Activated T-helper 1 cell treated with anti-CD3 and anti-CD28 coated beads, Interleukin-12 subunit alpha, Interleukin-12 subunit beta, Interleukin-2, Interleukin-4 antibody, amounts not matched to agents 30 ng/mL and 10 ng/mL and 1 ng/mL, durations not matched to agents 14 hours and 24 hours and 36 hours (primary cell): ENCODE measurements around the gene LTBP3. TPM values are rescaled to one million over a fixed set of nuclear protein-coding genes. Genes with fewer than 3 reads are reported as not detected.
A peak's percentile ranks its signal among the peaks of the same experiment; 100 is the strongest.
"Not testable (repeated sequence)": the region's sequence is repeated elsewhere in the genome, so short reads cannot be mapped to it uniquely, and the experiment has no call there.

Source experiments
- DNase-seq: peaks from one replicate; pipeline ENCODE4 v3.0.0; 2021; ENCODE audit warnings: low spot score
- H3K27ac Mint-ChIP-seq: one replicate; pipeline ENCODE4 v1.8.0; 2021; ENCODE audit warnings: mild to moderate bottlenecking, mixed read lengths
- H3K27me3 Mint-ChIP-seq: one replicate; pipeline ENCODE4 v1.8.0; 2022; ENCODE audit warnings: mild to moderate bottlenecking, moderate library complexity, mixed read lengths; ENCODE audit not compliant: insufficient read depth
- H3K36me3 Mint-ChIP-seq: one replicate; pipeline ENCODE4 v1.8.0; 2021; ENCODE audit warnings: low read depth, mixed read lengths
- H3K4me1 Mint-ChIP-seq: one replicate; pipeline ENCODE4 v1.8.0; 2021; ENCODE audit warnings: low read depth, mixed read lengths
- H3K4me3 Mint-ChIP-seq: one replicate; pipeline ENCODE4 v1.8.0; 2021; ENCODE audit warnings: mild to moderate bottlenecking, moderate library complexity, mixed read lengths
- H3K9me3 Mint-ChIP-seq: one replicate; pipeline ENCODE4 v1.8.0; 2021; ENCODE audit warnings: mixed read lengths
- intact Hi-C: fragments of 100-400 bp; cut with micrococcal nuclease; formaldehyde crosslinking; loops from one replicate; pipeline ENCODE4 v1.15.1; 2024
- total RNA-seq: library from RNA; stranded (reverse); gene quantifications from 2 replicates; pipeline ENCODE4 v1.2.3, GENCODE V29; 2022

LTBP3 gene
- total RNA-seq, 1 donor from 2014 or later, result 97.9 TPM

- H3K4me3 Mint-ChIP-seq, H3K27ac Mint-ChIP-seq, DNase-seq, H3K9me3 Mint-ChIP-seq, H3K27me3 Mint-ChIP-seq, H3K36me3 Mint-ChIP-seq: not testable (repeated sequence)
- H3K4me1 Mint-ChIP-seq, result peaks cover 22% of the 10 kb centered on the region
- intact Hi-C loops, result loop anchor here (10.0 kb wide), 1 partner anchor 288 kb away; no protein-coding TSS in a partner anchor
These were observed 45.8 kb downstream of the LTBP3 start for GRCh38 chr11:65512311-65512710.

- Mint-ChIP-seq H3K4me3 (no peak overlapping the region), H3K27ac (peak overlapping the region; percentile 72), H3K27me3 (no peaks in the 10 kb centered on the region), H3K4me1 (peaks cover 56% of the 10 kb centered on the region), H3K9me3 (no peaks in the 10 kb centered on the region), H3K36me3 (peaks cover 30% of the 10 kb centered on the region)
- intact Hi-C loops, result loop anchor here (5.0 kb wide), 1 partner anchor 245 kb away; the partner anchor contains the start of gene POLA2
- DNase-seq, result peak; percentile 31
These were observed 51.2 kb downstream of the LTBP3 start for GRCh38 chr11:65506772-65507505.

- intact Hi-C loops, result loop anchor here (5.0 kb wide), 1 partner anchor 244 kb away; the partner anchor contains the start of gene POLA2
- H3K4me1 Mint-ChIP-seq, result peaks cover 56% of the 10 kb centered on the region
- no peaks in the 10 kb centered on the region for H3K9me3 Mint-ChIP-seq
- peaks cover 30% of the 10 kb centered on the region for H3K36me3 Mint-ChIP-seq
- peak overlapping the region; percentile 72 for H3K27ac Mint-ChIP-seq
- no peak for DNase-seq
- no peaks in the 10 kb centered on the region for H3K27me3 Mint-ChIP-seq
- H3K4me3 Mint-ChIP-seq, result no peak overlapping the region
These were observed 51.8 kb downstream of the LTBP3 start for GRCh38 chr11:65506290-65506771.

- no peak for DNase-seq
- Mint-ChIP-seq H3K36me3 (peaks cover 30% of the 10 kb centered on the region), H3K4me3 (no peak overlapping the region), H3K27me3 (no peaks in the 10 kb centered on the region), H3K27ac (peak overlapping the region; percentile 72), H3K4me1 (peaks cover 53% of the 10 kb centered on the region), H3K9me3 (no peaks in the 10 kb centered on the region)
- intact Hi-C loops, result loop anchor here (5.0 kb wide), 1 partner anchor 243 kb away; the partner anchor contains the start of gene POLA2
These were observed 52.5 kb downstream of the LTBP3 start for GRCh38 chr11:65505466-65506289.

- Mint-ChIP-seq H3K4me3 (no peak overlapping the region), H3K36me3 (peaks cover 30% of the 10 kb centered on the region), H3K27ac (peak overlapping the region; percentile 82), H3K4me1 (peaks cover 50% of the 10 kb centered on the region), H3K9me3 (no peaks in the 10 kb centered on the region), H3K27me3 (no peaks in the 10 kb centered on the region)
- DNase-seq, result no peak
- intact Hi-C loops, result loop anchor here (5.0 kb wide), 1 partner anchor 243 kb away; the partner anchor contains the start of gene POLA2
These were observed 53.3 kb downstream of the LTBP3 start for GRCh38 chr11:65504674-65505465.

GRCh38 chr11:65503949-65504673 lies 54.0 kb downstream of the LTBP3 start:
- Mint-ChIP-seq H3K4me1 (peaks cover 50% of the 10 kb centered on the region), H3K27me3 (no peaks in the 10 kb centered on the region), H3K4me3 (no peak overlapping the region), H3K36me3 (peaks cover 30% of the 10 kb centered on the region), H3K9me3 (no peaks in the 10 kb centered on the region), H3K27ac (peak overlapping the region; percentile 82)
- intact Hi-C loops, result no loop called here
- DNase-seq, result no peak

GRCh38 chr11:65503368-65503948 lies 54.7 kb downstream of the LTBP3 start:
- no peaks in the 10 kb centered on the region for H3K9me3 Mint-ChIP-seq
- peak overlapping the region; percentile 82 for H3K27ac Mint-ChIP-seq
- intact Hi-C loops, result no loop called here
- H3K4me1 Mint-ChIP-seq, result peaks cover 50% of the 10 kb centered on the region
- DNase-seq, result no peak
- no peaks in the 10 kb centered on the region for H3K27me3 Mint-ChIP-seq
- H3K4me3 Mint-ChIP-seq, result no peak overlapping the region
- H3K36me3 Mint-ChIP-seq, result peaks cover 30% of the 10 kb centered on the region

GRCh38 chr11:65502555-65503367 lies 55.4 kb downstream of the LTBP3 start:
- peaks cover 30% of the 10 kb centered on the region for H3K36me3 Mint-ChIP-seq
- no peak for DNase-seq
- no peaks in the 10 kb centered on the region for H3K9me3 Mint-ChIP-seq
- intact Hi-C loops, result no loop called here
- no peaks in the 10 kb centered on the region for H3K27me3 Mint-ChIP-seq
- no peak overlapping the region for H3K27ac Mint-ChIP-seq
- no peak overlapping the region for H3K4me3 Mint-ChIP-seq
- peaks cover 49% of the 10 kb centered on the region for H3K4me1 Mint-ChIP-seq

GRCh38 chr11:65502274-65502554 lies 55.9 kb downstream of the LTBP3 start:
- Mint-ChIP-seq H3K27me3 (no peaks in the 10 kb centered on the region), H3K27ac (no peak overlapping the region), H3K36me3 (peaks cover 30% of the 10 kb centered on the region), H3K4me1 (peaks cover 45% of the 10 kb centered on the region), H3K9me3 (no peaks in the 10 kb centered on the region), H3K4me3 (no peak overlapping the region)
- DNase-seq, result no peak
- intact Hi-C loops, result no loop called here

- intact Hi-C loops, result no loop called here
- Mint-ChIP-seq H3K4me3 (no peak overlapping the region), H3K4me1 (peaks cover 46% of the 10 kb centered on the region), H3K27me3 (no peaks in the 10 kb centered on the region), H3K27ac (no peak overlapping the region), H3K36me3 (peaks cover 30% of the 10 kb centered on the region), H3K9me3 (no peaks in the 10 kb centered on the region)
- DNase-seq, result no peak
These were observed 56.5 kb downstream of the LTBP3 start for GRCh38 chr11:65501472-65502273.

GRCh38 chr11:65501186-65501471 lies 57.0 kb downstream of the LTBP3 start:
- intact Hi-C loops, result no loop called here
- Mint-ChIP-seq H3K36me3 (peaks cover 24% of the 10 kb centered on the region), H3K4me1 (peaks cover 46% of the 10 kb centered on the region), H3K27ac (no peak overlapping the region), H3K9me3 (no peaks in the 10 kb centered on the region), H3K27me3 (no peaks in the 10 kb centered on the region), H3K4me3 (no peak overlapping the region)
- no peak for DNase-seq
